Panc1 (cell line): Measurements from ENCODE around the gene IDUA. TPM values are rescaled to one million over a fixed set of nuclear protein-coding genes. Genes with fewer than 3 reads are reported as not detected.

Source experiments
- ATAC-seq: fragments of 200-7000 bp; cut with Tn5 transposase; 2 replicates; pipeline ENCODE4 v1.9.1; 2020; ENCODE audit warnings: mild to moderate bottlenecking, moderate library complexity
- BruUV-seq: library from RNA; stranded (reverse); fragments of 400-500 nt; replicated peaks from 2 replicates; lab custom pipeline; 2021; lab: Mats Ljungman, UMichigan
- CTCF ChIA-PET: fragments of 300-600 bp; sonication (Branson Sonifier 250); formaldehyde crosslinking; loops from one replicate; lab custom pipeline; 2022; ENCODE audit warnings: antibody characterized with exemption; lab: Charles Lee
- POLR2A ChIA-PET: fragments of 300-600 bp; sonication (Branson Sonifier 250); formaldehyde crosslinking; loops from one replicate; lab custom pipeline; 2022; ENCODE audit warnings: antibody characterized with exemption; lab: Charles Lee
- DNase-seq: peaks from one replicate; pipeline ENCODE4 v3.0.0-alpha.2; 2010; ENCODE audit warnings: low read depth, low spot score
- H3K27ac ChIP-seq: 2 replicates; pipeline ENCODE4 v1.5.1; 2011; ENCODE audit warnings: mild to moderate bottlenecking, low read length, inconsistent platforms
- H3K27me3 ChIP-seq: fragments of 200-500 bp; sonication (Bioruptor generic); 2 replicates; pipeline ENCODE4 v1.6.0; 2014; ENCODE audit warnings: low read length, inconsistent platforms; ENCODE audit not compliant: control insufficient read depth, insufficient read depth
- H3K36me3 ChIP-seq: fragments of 200-500 bp; sonication (Bioruptor generic); 2 replicates; pipeline ENCODE4 v1.5.1; 2014; ENCODE audit warnings: inconsistent platforms, mild to moderate bottlenecking, low read length, moderate library complexity; ENCODE audit not compliant: control insufficient read depth, insufficient read depth
- H3K4me1 ChIP-seq: 2 replicates; pipeline ENCODE4 v1.5.1; 2011; ENCODE audit warnings: inconsistent platforms, mild to moderate bottlenecking, low read length, moderate library complexity; ENCODE audit not compliant: control insufficient read depth, insufficient read depth
- H3K4me3 ChIP-seq, 2 experiments: 2 replicates each; pipeline ENCODE4 v1.5.1; 2011 to 2012; ENCODE audit warnings: low read depth in 2 of 2, low read length in 2 of 2, mild to moderate bottlenecking in 2 of 2, inconsistent platforms in 1 of 2, moderate library complexity in 1 of 2
- H3K9me3 ChIP-seq: fragments of 200-500 bp; sonication (Bioruptor generic); 2 replicates; pipeline ENCODE4 v1.5.1; 2014; ENCODE audit warnings: low read depth, mild to moderate bottlenecking, inconsistent platforms, low read length, moderate library complexity; ENCODE audit not compliant: control insufficient read depth, insufficient read depth
- CTCF ChIP-seq: fragments of 450-650 bp; IDR thresholded peaks from 2 replicates; pipeline ENCODE4 v1.5.1; 2017; ENCODE audit warnings: mild to moderate bottlenecking
- POLR2AphosphoS5 ChIP-seq: IDR thresholded peaks from 2 replicates; pipeline ENCODE4 v1.6.1; 2012; ENCODE audit warnings: mild to moderate bottlenecking, low read depth, low read length, moderate library complexity
- REST ChIP-seq, 2 experiments: IDR thresholded peaks; 2 replicates each; pipeline ENCODE4 v1.6.1; 2011 to 2012; ENCODE audit warnings: low read depth in 2 of 2, control low read depth in 1 of 2, low read length in 1 of 2, mild to moderate bottlenecking in 1 of 2, moderate library complexity in 1 of 2; ENCODE audit not compliant: insufficient read depth in 1 of 2
- SIN3A ChIP-seq: IDR thresholded peaks from 2 replicates; pipeline ENCODE4 v1.6.1; 2012; ENCODE audit warnings: low read depth, mild to moderate bottlenecking, low read length, moderate library complexity, borderline replicate concordance; ENCODE audit not compliant: insufficient read depth
- TCF7L2 ChIP-seq: IDR thresholded peaks from 2 replicates; pipeline ENCODE4 v1.6.1; 2011; ENCODE audit warnings: mild to moderate bottlenecking, low read depth, low read length, inconsistent platforms
- in situ Hi-C: cut with HindIII; loops from 2 replicates; pipeline ENCODE4 v1.10.0; 2016; ENCODE audit warnings: low sequenced_read_pairs, low pct_unique_long_range_greater_than_20kb
- intact Hi-C: fragments of 100-400 bp; cut with micrococcal nuclease; formaldehyde crosslinking; loops from one replicate; pipeline ENCODE4 v1.10.0; 2022; ENCODE audit not compliant: unreplicated experiment
- total RNA-seq: library from RNA; stranded (reverse); gene quantifications from one replicate; pipeline ENCODE4 v1.2.1, GENCODE V29; 2021; ENCODE audit not compliant: unreplicated experiment

Gene IDUA
- total RNA-seq, 1 experiment from 2014 or later, result 30.6 TPM

- Histone ChIP-seq H3K9me3 (no peaks in the 10 kb centered on the region), H3K27me3 (no peaks in the 10 kb centered on the region), H3K4me1 (peaks cover 13% of the 10 kb centered on the region), H3K4me3 (no peak overlapping the region), H3K36me3 (no peaks in the 10 kb centered on the region), H3K27ac (no peak overlapping the region)
- POLR2A ChIA-PET, result no interaction called here
- TF ChIP-seq CTCF, result no peak
- no peak for TF ChIP-seq REST (IDR thresholded peaks at IDR 0.05; ENCODE audit: insufficient read depth in 1 of 2, low read depth in 2 of 2, low read length in 1 of 2)
- no peak for TF ChIP-seq TCF7L2
- no peak for TF ChIP-seq SIN3A
- no peak; the same call in 1 of the 2 replicates for TF ChIP-seq POLR2AphosphoS5
- in situ Hi-C loops (no loop called here), intact Hi-C loops (no loop called here)
- ATAC-seq (peak; percentile 42; the same call in 1 of the 2 replicates), DNase-seq (no peak)
- CTCF ChIA-PET, result no interaction called here
- no TSS peak for BruUV-seq
Measured at GRCh38 chr4:1026115-1026514, 39.3 kb downstream of the IDUA start.

GRCh38 chr4:1027219-1027914 lies 40.5 kb downstream of the IDUA start:
- Histone ChIP-seq H3K36me3 (no peaks in the 10 kb centered on the region), H3K27ac (no peak overlapping the region), H3K9me3 (no peaks in the 10 kb centered on the region), H3K4me3 (no peak overlapping the region), H3K27me3 (no peaks in the 10 kb centered on the region), H3K4me1 (peaks cover 13% of the 10 kb centered on the region)
- TF ChIP-seq POLR2AphosphoS5, result no peak
- no peak for DNase-seq
- intact Hi-C loops, result no loop called here
- BruUV-seq, result no TSS peak
- POLR2A ChIA-PET, result no interaction called here
- CTCF ChIA-PET, result no interaction called here
- ATAC-seq, result 0 out of 2 replicates have a peak, but pooled peaks have one; percentile 5
- in situ Hi-C loops, result no loop called here

GRCh38 chr4:1027915-1028238 lies 41.0 kb downstream of the IDUA start:
- Histone ChIP-seq H3K27ac (no peak overlapping the region), H3K27me3 (no peaks in the 10 kb centered on the region), H3K36me3 (no peaks in the 10 kb centered on the region), H3K9me3 (no peaks in the 10 kb centered on the region), H3K4me3 (no peak overlapping the region), H3K4me1 (peaks cover 13% of the 10 kb centered on the region)
- BruUV-seq, result no TSS peak
- in situ Hi-C loops, result no loop called here
- TF ChIP-seq SIN3A (no peak), POLR2AphosphoS5 (no peak; the same call in 1 of the 2 replicates), TCF7L2 (no peak), REST (IDR thresholded peaks at IDR 0.05; ENCODE audit: insufficient read depth in 1 of 2, low read depth in 2 of 2, low read length in 1 of 2) (no peak), CTCF (no peak)
- CTCF ChIA-PET, result no interaction called here
- DNase-seq (no peak), ATAC-seq (0 out of 2 replicates have a peak, but pooled peaks have one; percentile 5)
- POLR2A ChIA-PET, result no interaction called here
- intact Hi-C loops, result no loop called here
